B cell (primary cell): ENCODE data around the gene COPZ1.

Source experiments
- EZH2 ChIP-seq: IDR thresholded peaks from 2 replicates; pipeline ENCODE4 v1.6.1; 2012; ENCODE audit warnings: borderline replicate concordance, low read depth, mild to moderate bottlenecking, moderate library complexity, low read length; ENCODE audit not compliant: insufficient read depth, poor library complexity, severe bottlenecking
- TF ChIP-seq, protein P1 (sequence below): fragments of 200-600 bp; IDR thresholded peaks from one replicate; pipeline ENCODE4 v1.8.0; 2022; ENCODE audit warnings: antibody characterized with exemption, mild to moderate bottlenecking

DNA sequence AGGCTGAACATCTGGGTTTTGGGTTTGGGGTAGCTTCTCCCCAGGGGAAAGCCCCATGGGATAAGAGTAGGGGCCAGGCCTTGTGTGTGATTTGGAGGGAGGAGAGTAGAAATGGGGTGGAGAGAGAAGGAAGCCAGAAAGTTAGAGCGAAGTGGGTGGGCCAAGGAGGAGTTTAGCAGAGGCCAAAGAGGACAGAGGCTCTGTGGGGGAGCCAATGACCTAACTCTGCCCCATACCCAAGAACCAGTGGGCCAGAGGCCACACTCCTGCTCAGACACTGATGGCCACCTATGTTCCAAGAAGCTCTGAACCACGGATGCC lies 50.3 kb downstream of the COPZ1 start:
- TF ChIP-seq, protein P1, sequence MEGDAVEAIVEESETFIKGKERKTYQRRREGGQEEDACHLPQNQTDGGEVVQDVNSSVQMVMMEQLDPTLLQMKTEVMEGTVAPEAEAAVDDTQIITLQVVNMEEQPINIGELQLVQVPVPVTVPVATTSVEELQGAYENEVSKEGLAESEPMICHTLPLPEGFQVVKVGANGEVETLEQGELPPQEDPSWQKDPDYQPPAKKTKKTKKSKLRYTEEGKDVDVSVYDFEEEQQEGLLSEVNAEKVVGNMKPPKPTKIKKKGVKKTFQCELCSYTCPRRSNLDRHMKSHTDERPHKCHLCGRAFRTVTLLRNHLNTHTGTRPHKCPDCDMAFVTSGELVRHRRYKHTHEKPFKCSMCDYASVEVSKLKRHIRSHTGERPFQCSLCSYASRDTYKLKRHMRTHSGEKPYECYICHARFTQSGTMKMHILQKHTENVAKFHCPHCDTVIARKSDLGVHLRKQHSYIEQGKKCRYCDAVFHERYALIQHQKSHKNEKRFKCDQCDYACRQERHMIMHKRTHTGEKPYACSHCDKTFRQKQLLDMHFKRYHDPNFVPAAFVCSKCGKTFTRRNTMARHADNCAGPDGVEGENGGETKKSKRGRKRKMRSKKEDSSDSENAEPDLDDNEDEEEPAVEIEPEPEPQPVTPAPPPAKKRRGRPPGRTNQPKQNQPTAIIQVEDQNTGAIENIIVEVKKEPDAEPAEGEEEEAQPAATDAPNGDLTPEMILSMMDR, result no peak
- TF ChIP-seq EZH2, result no peak
